Fibroblast of lung (primary cell): ENCODE measurements around the gene IL3. TPM values are rescaled to one million over a fixed set of nuclear protein-coding genes. Genes with fewer than 3 reads are reported as not detected.

Experiments
- DNase-seq, 2 donors: peaks; one replicate each; pipeline versions ENCODE4 v3.0.0 to v3.0.0-alpha.2; 2010; ENCODE audit warnings: low read depth in 2 of 2
- H2AFZ ChIP-seq: 2 replicates; pipeline ENCODE4 v1.5.1; 2012; ENCODE audit warnings: low read length, control low read depth, inconsistent platforms
- H3K27ac ChIP-seq: 2 replicates; pipeline ENCODE4 v1.5.1; 2011; ENCODE audit warnings: low read length, control low read depth; ENCODE audit not compliant: insufficient read depth
- H3K27me3 ChIP-seq: 2 replicates; pipeline ENCODE4 v1.5.1; 2011; ENCODE audit warnings: mild to moderate bottlenecking, low read length; ENCODE audit not compliant: control insufficient read depth, insufficient read depth
- H3K36me3 ChIP-seq: 2 replicates; pipeline ENCODE4 v1.5.1; 2011; ENCODE audit warnings: low read length; ENCODE audit not compliant: control insufficient read depth, insufficient read depth
- H3K4me1 ChIP-seq: 2 replicates; pipeline ENCODE4 v1.5.1; 2011; ENCODE audit warnings: low read length; ENCODE audit not compliant: control insufficient read depth, insufficient read depth; ENCODE audit errors: extremely low read depth
- H3K4me2 ChIP-seq: 2 replicates; pipeline ENCODE4 v1.5.1; 2011; ENCODE audit warnings: low read length, control low read depth; ENCODE audit not compliant: insufficient read depth; ENCODE audit errors: extremely low read depth
- H3K4me3 ChIP-seq, 4 experiments: fragments of 200-600 bp in 1 of 4; sonication (generic) in 1 of 4; replicated peaks in 1 of 4; 2 replicates each; pipeline ENCODE4 v1.5.1; 2011 to 2016; ENCODE audit warnings: low read length in 4 of 4, low read depth in 3 of 4, mild to moderate bottlenecking in 3 of 4, control low read depth in 2 of 4, inconsistent platforms in 1 of 4, mixed read lengths in 1 of 4; ENCODE audit not compliant: insufficient read depth in 1 of 4; ENCODE audit errors: control extremely low read depth in 1 of 4
- H3K79me2 ChIP-seq: 2 replicates; pipeline ENCODE4 v1.5.1; 2012; ENCODE audit warnings: mild to moderate bottlenecking, low read length, inconsistent platforms; ENCODE audit not compliant: control insufficient read depth, insufficient read depth
- H3K9ac ChIP-seq: 2 replicates; pipeline ENCODE4 v1.5.1; 2011; ENCODE audit warnings: mild to moderate bottlenecking, low read length, control low read depth; ENCODE audit not compliant: insufficient read depth
- H3K9me3 ChIP-seq: 2 replicates; pipeline ENCODE4 v1.5.1; 2012; ENCODE audit warnings: low read depth, low read length; ENCODE audit not compliant: control insufficient read depth, insufficient read depth
- H4K20me1 ChIP-seq: 2 replicates; pipeline ENCODE4 v1.5.1; 2011; ENCODE audit warnings: low read length; ENCODE audit not compliant: control insufficient read depth, insufficient read depth; ENCODE audit errors: extremely low read depth
- CTCF ChIP-seq, 2 donors: IDR thresholded peaks in 1 of 2; conservative IDR thresholded peaks in 1 of 2; 1 replicate in 1 of 2; 2 replicates in 1 of 2; pipeline ENCODE4 v1.5.1; 2011 to 2012; ENCODE audit warnings: low read length in 2 of 2, control low read depth in 1 of 2, inconsistent platforms in 1 of 2, low read depth in 1 of 2, mild to moderate bottlenecking in 1 of 2
- EZH2 ChIP-seq: IDR thresholded peaks from 2 replicates; pipeline ENCODE4 v1.5.1; 2012; ENCODE audit warnings: low read length, control low read depth, mild to moderate bottlenecking; ENCODE audit errors: missing control alignments
- polyA plus RNA-seq, 2 donors: library from polyadenylated mRNA; depleted of rRNA in 1 of 2; stranded (reverse) in 1 of 2; unstranded in 1 of 2; fragments of >200 nt; gene quantifications; 2 replicates each; pipeline ENCODE4 v1.2.1, GENCODE V29; 2011 to 2012; ENCODE audit warnings: missing spikeins in 1 of 2
- total RNA-seq: library from RNA; depleted of rRNA; stranded (reverse); fragments of >200 nt; gene quantifications from 2 replicates; pipeline ENCODE4 v1.2.1, GENCODE V29; 2014

IL3 gene
- total and polyA plus RNA-seq, 2 donors (not counting 1 experiment from before 2014, with no cell fraction given), result not detected

- Histone ChIP-seq H3K4me3 (no peak overlapping the region), H3K27me3 (peaks cover 37% of the 10 kb centered on the region), H2AFZ (no peak overlapping the region), H3K79me2 (no peaks in the 10 kb centered on the region), H3K9ac (no peak overlapping the region), H3K4me2 (no peak overlapping the region), H3K4me1 (no peaks in the 10 kb centered on the region), H3K36me3 (no peaks in the 10 kb centered on the region), H4K20me1 (no peaks in the 10 kb centered on the region), H3K27ac (no peak overlapping the region), H3K9me3 (no peaks in the 10 kb centered on the region)
- TF ChIP-seq CTCF (conservative IDR thresholded peaks at IDR 0.05 in 1 of 2, IDR thresholded peaks at IDR 0.05 in 1 of 2; ENCODE audit: low read depth in 1 of 2, low read length in 2 of 2), result no peak
- no peak for TF ChIP-seq EZH2
- no peak for DNase-seq
These were observed 46.7 kb upstream of the IL3 start for GRCh38 chr5:132013711-132014110.

DNA sequence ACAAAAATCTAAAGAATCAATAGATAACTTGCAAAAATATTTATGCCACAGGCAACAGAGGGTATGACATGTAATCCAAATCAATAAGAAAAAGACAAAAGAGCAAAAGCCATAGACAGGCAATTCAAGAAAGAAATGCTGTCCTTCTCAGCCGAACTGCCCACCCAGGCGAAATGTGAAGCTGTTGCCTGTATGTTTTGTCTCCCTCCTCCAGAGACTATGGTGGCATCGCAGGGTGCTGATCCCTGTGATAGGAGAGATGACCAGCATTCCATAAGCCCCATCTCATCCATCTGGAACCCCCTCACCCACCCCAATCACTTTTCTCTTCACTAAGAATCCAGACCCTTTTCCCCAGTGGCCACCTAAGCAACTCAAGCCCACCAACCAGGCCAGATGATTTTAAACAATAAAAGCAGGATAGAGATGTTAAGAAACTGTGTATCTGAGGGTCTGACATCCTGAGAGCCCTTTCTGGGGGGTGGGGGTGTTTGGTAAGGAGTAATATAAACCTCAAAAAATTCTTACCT, 43.7 kb upstream of the IL3 start:
- H3K79me2 ChIP-seq, result no peaks in the 10 kb centered on the region
- H3K36me3 ChIP-seq, result no peaks in the 10 kb centered on the region
- no peak overlapping the region for H3K27ac ChIP-seq
- H3K9ac ChIP-seq, result no peak overlapping the region
- H3K9me3 ChIP-seq, result no peaks in the 10 kb centered on the region
- H2AFZ ChIP-seq, result no peak overlapping the region
- H3K4me2 ChIP-seq, result no peak overlapping the region
- H3K27me3 ChIP-seq, result peaks cover 28% of the 10 kb centered on the region
- TF ChIP-seq EZH2, result no peak
- TF ChIP-seq CTCF (conservative IDR thresholded peaks at IDR 0.05 in 1 of 2, IDR thresholded peaks at IDR 0.05 in 1 of 2; ENCODE audit: low read depth in 1 of 2, low read length in 2 of 2), result no peak
- no peak overlapping the region for H3K4me3 ChIP-seq
- no peaks in the 10 kb centered on the region for H3K4me1 ChIP-seq
- no peak for DNase-seq
- no peaks in the 10 kb centered on the region for H4K20me1 ChIP-seq

- no peak for TF ChIP-seq CTCF (conservative IDR thresholded peaks at IDR 0.05 in 1 of 2, IDR thresholded peaks at IDR 0.05 in 1 of 2; ENCODE audit: low read depth in 1 of 2, low read length in 2 of 2)
- no peak for TF ChIP-seq EZH2
- no peak overlapping the region for H3K27ac ChIP-seq
- no peak overlapping the region for H3K4me2 ChIP-seq
- no peaks in the 10 kb centered on the region for H3K36me3 ChIP-seq
- H3K4me1 ChIP-seq, result no peaks in the 10 kb centered on the region
- no peaks in the 10 kb centered on the region for H3K79me2 ChIP-seq
- no peaks in the 10 kb centered on the region for H4K20me1 ChIP-seq
- H3K4me3 ChIP-seq, result no peak overlapping the region
- no peak overlapping the region for H3K9ac ChIP-seq
- H3K27me3 ChIP-seq, result peaks cover 22% of the 10 kb centered on the region
- H3K9me3 ChIP-seq, result no peaks in the 10 kb centered on the region
- DNase-seq, result no peak
- H2AFZ ChIP-seq, result no peak overlapping the region
These were observed 43.1 kb upstream of the IL3 start for GRCh38 chr5:132017316-132017715.
